B cell (primary cell): ENCODE results near the gene DUSP14. TPM values are rescaled to one million over a fixed set of nuclear protein-coding genes. Genes with fewer than 3 reads are reported as not detected.

Source experiments
- ATAC-seq: fragments of 200-7000 bp; cut with Tn5 transposase; one replicate; pipeline ENCODE4 v1.10.0; 2021; ENCODE audit warnings: low read depth, mild to moderate bottlenecking, moderate number of reproducible peaks, moderate library complexity
- CTCF ChIA-PET: fragments of 350-600 bp; sonication (Branson Sonifier 250); formaldehyde crosslinking; loops from one replicate; lab custom pipeline; 2021; ENCODE audit warnings: antibody characterized with exemption, inconsistent platforms; lab: Charles Lee
- POLR2A ChIA-PET: fragments of 350-600 bp; sonication (Branson Sonifier 250); formaldehyde crosslinking; loops from one replicate; lab custom pipeline; 2021; ENCODE audit warnings: antibody characterized with exemption; lab: Charles Lee
- DNase-seq: peaks from one replicate; pipeline ENCODE4 v3.0.0; 2013
- H2AFZ ChIP-seq: 2 replicates; pipeline ENCODE4 v1.6.1; 2012; ENCODE audit warnings: mild to moderate bottlenecking, low read depth, low read length; ENCODE audit not compliant: insufficient read depth, poor library complexity, severe bottlenecking
- H3K27ac ChIP-seq, 2 donors: 1 replicate in 1 of 2; 2 replicates in 1 of 2; pipeline ENCODE4 v1.5.1; 2012 to 2013; ENCODE audit warnings: low read length in 2 of 2, mild to moderate bottlenecking in 2 of 2, moderate library complexity in 1 of 2
- H3K27me3 ChIP-seq, 4 experiments: fragments of 200-600 bp in 1 of 4; sonication (generic) in 1 of 4; replicated peaks in 1 of 4; 1 replicate in 2 of 4; 2 replicates in 2 of 4; pipeline versions ENCODE4 v1.6.1 to v1.7.0; 2013 to 2016; ENCODE audit warnings: low read length in 3 of 4, mild to moderate bottlenecking in 2 of 4, mixed read lengths in 1 of 4, moderate library complexity in 1 of 4; ENCODE audit not compliant: insufficient read depth in 4 of 4, control insufficient read depth in 3 of 4; ENCODE audit errors: control extremely low read depth in 1 of 4
- H3K36me3 ChIP-seq, 2 experiments: replicated peaks in 1 of 2; 1 replicate in 1 of 2; 2 replicates in 1 of 2; pipeline versions ENCODE4 v1.6.1 to v1.7.1; 2013; ENCODE audit warnings: low read length in 1 of 2; ENCODE audit not compliant: insufficient read depth in 2 of 2, control insufficient read depth in 1 of 2; ENCODE audit errors: control extremely low read depth in 1 of 2, extremely low read depth in 1 of 2
- H3K4me1 ChIP-seq, 2 donors: fragments of 200-600 bp in 1 of 2; sonication (generic) in 1 of 2; 1 replicate in 1 of 2; 2 replicates in 1 of 2; pipeline versions ENCODE4 v1.5.1 to v1.6.1; 2013 to 2017; ENCODE audit warnings: low read length in 2 of 2; ENCODE audit not compliant: control insufficient read depth in 2 of 2, insufficient read depth in 2 of 2
- H3K4me2 ChIP-seq: replicated peaks from 2 replicates; pipeline ENCODE3; 2012; ENCODE audit warnings: mild to moderate bottlenecking, low read depth, low read length; ENCODE audit not compliant: poor library complexity, severe bottlenecking
- H3K4me3 ChIP-seq, 5 experiments: fragments of 200-600 bp in 1 of 5; sonication (generic) in 1 of 5; 1 replicate in 3 of 5; 2 replicates in 2 of 5; pipeline versions ENCODE4 v1.5.1 to v1.7.0; 2011 to 2016; ENCODE audit warnings: low read length in 4 of 5, mild to moderate bottlenecking in 4 of 5, low read depth in 2 of 5, control low read depth in 1 of 5, moderate library complexity in 1 of 5; ENCODE audit not compliant: insufficient read depth in 1 of 5; ENCODE audit errors: control extremely low read depth in 1 of 5, extremely low read depth in 1 of 5
- H3K79me2 ChIP-seq: fragments of 200-600 bp; sonication (generic); one replicate; pipeline ENCODE4 v1.6.0; 2016; ENCODE audit warnings: low read length; ENCODE audit not compliant: control insufficient read depth, insufficient read depth
- H3K9ac ChIP-seq: fragments of 200-600 bp; sonication (generic); 2 replicates; pipeline ENCODE4 v1.6.1; 2017; ENCODE audit warnings: mild to moderate bottlenecking, low read length, moderate library complexity
- H3K9me3 ChIP-seq, 3 donors: one replicate each; pipeline versions ENCODE4 v1.6.1 to v1.7.1; 2013; ENCODE audit warnings: low read length in 2 of 3; ENCODE audit not compliant: control insufficient read depth in 2 of 3, insufficient read depth in 1 of 3; ENCODE audit errors: control extremely low read depth in 1 of 3
- H4K20me1 ChIP-seq: 2 replicates; pipeline ENCODE4 v1.6.0; 2012; ENCODE audit warnings: mild to moderate bottlenecking, low read length; ENCODE audit not compliant: insufficient read depth, control insufficient read depth, poor library complexity, severe bottlenecking
- H3K27ac Mint-ChIP-seq: one replicate; pipeline ENCODE4 v1.8.0; 2021; ENCODE audit warnings: mixed read lengths
- H3K27me3 Mint-ChIP-seq: one replicate; pipeline ENCODE4 v1.8.0; 2021; ENCODE audit warnings: mixed read lengths
- H3K4me1 Mint-ChIP-seq: one replicate; pipeline ENCODE4 v1.8.0; 2021; ENCODE audit warnings: mixed read lengths
- H3K4me3 Mint-ChIP-seq: one replicate; pipeline ENCODE4 v1.8.0; 2021; ENCODE audit warnings: mixed read lengths
- H3K9me3 Mint-ChIP-seq: one replicate; pipeline ENCODE4 v1.8.0; 2022; ENCODE audit warnings: mixed read lengths; ENCODE audit not compliant: insufficient read depth
- EZH2 ChIP-seq: IDR thresholded peaks from 2 replicates; pipeline ENCODE4 v1.6.1; 2012; ENCODE audit warnings: borderline replicate concordance, low read depth, mild to moderate bottlenecking, moderate library complexity, low read length; ENCODE audit not compliant: insufficient read depth, poor library complexity, severe bottlenecking
- WGBS: methylation state at CpG from one replicate; pipeline ENCODE4 v1.1.5; 2013; ENCODE audit warnings: missing lambda C conversion rate; ENCODE audit not compliant: insufficient coverage; 5-methylcytosine and 5-hydroxymethylcytosine counted together
- intact Hi-C: fragments of 100-400 bp; cut with micrococcal nuclease; formaldehyde crosslinking; loops from one replicate; pipeline ENCODE4 v1.10.0; 2022
- polyA plus RNA-seq: library from polyadenylated mRNA; depleted of rRNA; stranded (reverse); fragments of >200 nt; gene quantifications from 2 replicates; pipeline ENCODE4 v1.2.3, GENCODE V29; 2012
- total RNA-seq, 2 donors: library from RNA; stranded (reverse); fragments of 120-200 nt in 1 of 2; gene quantifications; 1 replicate in 1 of 2; 2 replicates in 1 of 2; pipeline versions ENCODE4 v1.2.3 to v1.2.4, GENCODE V29; 2013 to 2022
- TF ChIP-seq, protein P1 (sequence below): fragments of 200-600 bp; IDR thresholded peaks from one replicate; pipeline ENCODE4 v1.8.0; 2022; ENCODE audit warnings: antibody characterized with exemption, mild to moderate bottlenecking

Gene DUSP14
- total and polyA plus RNA-seq, 2 donors (not counting 1 experiment from before 2014, with no cell fraction given): 3.1 to 5.1 TPM

GRCh38 chr17:37530420-37530819, 40.7 kb downstream of the DUSP14 start:
- H3K9ac ChIP-seq: no peak overlapping the region
- POLR2A ChIA-PET: no interaction called here
- Mint-ChIP-seq H3K27me3 (no peaks in the 10 kb centered on the region), H3K27ac (no peak overlapping the region), H3K4me3 (no peak overlapping the region), H3K4me1 (no peaks in the 10 kb centered on the region), H3K9me3 (no peaks in the 10 kb centered on the region)
- intact Hi-C loops: no loop called here
- DNase-seq: no peak
- H3K36me3 ChIP-seq: peaks cover 10 to 77% of the 10 kb centered on the region in 2 experiments
- H4K20me1 ChIP-seq: no peaks in the 10 kb centered on the region
- H3K27me3 ChIP-seq: no peaks in the 10 kb centered on the region
- no peak for ATAC-seq
- H3K4me1 ChIP-seq: no peaks in the 10 kb centered on the region
- H3K79me2 ChIP-seq: no peaks in the 10 kb centered on the region
- no peak overlapping the region for H3K4me2 ChIP-seq
- no peak overlapping the region for H3K27ac ChIP-seq
- TF ChIP-seq EZH2: no peak
- TF ChIP-seq, protein P1, sequence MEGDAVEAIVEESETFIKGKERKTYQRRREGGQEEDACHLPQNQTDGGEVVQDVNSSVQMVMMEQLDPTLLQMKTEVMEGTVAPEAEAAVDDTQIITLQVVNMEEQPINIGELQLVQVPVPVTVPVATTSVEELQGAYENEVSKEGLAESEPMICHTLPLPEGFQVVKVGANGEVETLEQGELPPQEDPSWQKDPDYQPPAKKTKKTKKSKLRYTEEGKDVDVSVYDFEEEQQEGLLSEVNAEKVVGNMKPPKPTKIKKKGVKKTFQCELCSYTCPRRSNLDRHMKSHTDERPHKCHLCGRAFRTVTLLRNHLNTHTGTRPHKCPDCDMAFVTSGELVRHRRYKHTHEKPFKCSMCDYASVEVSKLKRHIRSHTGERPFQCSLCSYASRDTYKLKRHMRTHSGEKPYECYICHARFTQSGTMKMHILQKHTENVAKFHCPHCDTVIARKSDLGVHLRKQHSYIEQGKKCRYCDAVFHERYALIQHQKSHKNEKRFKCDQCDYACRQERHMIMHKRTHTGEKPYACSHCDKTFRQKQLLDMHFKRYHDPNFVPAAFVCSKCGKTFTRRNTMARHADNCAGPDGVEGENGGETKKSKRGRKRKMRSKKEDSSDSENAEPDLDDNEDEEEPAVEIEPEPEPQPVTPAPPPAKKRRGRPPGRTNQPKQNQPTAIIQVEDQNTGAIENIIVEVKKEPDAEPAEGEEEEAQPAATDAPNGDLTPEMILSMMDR: no peak
- no peak overlapping the region for H3K4me3 ChIP-seq
- WGBS: no CpG with 5 or more reads among the region's 4 CpGs
- no peaks in the 10 kb centered on the region for H3K9me3 ChIP-seq
- no peak overlapping the region for H2AFZ ChIP-seq
- CTCF ChIA-PET: no interaction called here

DNA sequence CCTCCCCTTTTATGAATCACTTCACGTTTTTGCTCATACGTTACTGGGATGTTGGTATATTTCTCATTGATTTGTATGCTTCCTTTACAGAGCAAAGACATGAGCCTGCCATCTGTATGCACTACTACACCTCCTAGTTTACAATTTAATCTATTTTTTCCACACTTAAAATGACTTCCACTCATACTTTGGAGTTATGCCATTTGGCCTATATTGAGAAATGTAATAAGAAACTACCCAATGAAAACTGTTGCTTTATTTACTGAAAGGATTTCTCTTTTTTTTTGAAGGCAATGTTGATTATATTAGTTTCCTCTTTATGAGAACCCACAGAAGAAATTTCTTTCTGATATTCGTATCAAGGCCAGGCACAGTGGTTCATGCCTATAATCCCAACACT, 43.1 kb downstream of the DUSP14 start:
- H3K27ac ChIP-seq: no peak overlapping the region
- H3K9ac ChIP-seq: no peak overlapping the region
- DNase-seq (no peak), ATAC-seq (no peak)
- no peak overlapping the region for H3K4me2 ChIP-seq
- H3K27me3 ChIP-seq: no peaks in the 10 kb centered on the region
- H3K9me3 Mint-ChIP-seq: no peaks in the 10 kb centered on the region
- no peaks in the 10 kb centered on the region for H3K9me3 ChIP-seq
- no peaks in the 10 kb centered on the region for H3K4me1 Mint-ChIP-seq
- H3K4me3 Mint-ChIP-seq: no peak overlapping the region
- no peaks in the 10 kb centered on the region for H3K79me2 ChIP-seq
- no peaks in the 10 kb centered on the region for H3K4me1 ChIP-seq
- CTCF ChIA-PET: no interaction called here
- no peak overlapping the region for H2AFZ ChIP-seq
- no peaks in the 10 kb centered on the region for H3K27me3 Mint-ChIP-seq
- no CpG with 5 or more reads among the region's 3 CpGs for WGBS
- H3K36me3 ChIP-seq: peaks cover 18 to 85% of the 10 kb centered on the region in 2 experiments
- no peak overlapping the region for H3K27ac Mint-ChIP-seq
- intact Hi-C loops: no loop called here
- no peak overlapping the region for H3K4me3 ChIP-seq
- no peaks in the 10 kb centered on the region for H4K20me1 ChIP-seq
- no peak for TF ChIP-seq EZH2
- TF ChIP-seq, protein P1: no peak
- POLR2A ChIA-PET: no interaction called here
